Glomerular visceral epithelial cell (primary cell): ENCODE data around the gene TRIAP1.
"Not testable (repeated sequence)": the region's sequence is repeated elsewhere in the genome, so short reads cannot be mapped to it uniquely, and the experiment has no call there.

Source experiments
- DNase-seq: peaks from one replicate; pipeline ENCODE4 v3.0.0-alpha.2; 2016; ENCODE audit errors: extremely low spot score

Gene TRIAP1

GRCh38 chr12:120445911-120446843 is at the start of gene TRIAP1, which contains the start of gene GATC:
Gene TRIAP1 (minus strand): TSS chr12:120446384. CDS start chr12:120446372, 12 bp downstream.
Gene GATC (plus strand): TSS chr12:120446444. CDS start chr12:120446481, 37 bp downstream.
- DNase-seq, result peak; percentile 76

GRCh38 chr12:120495186-120495730 is 49.1 kb upstream of the TRIAP1 start:
- DNase-seq, result no peak

- no peak for DNase-seq
These were observed 44.8 kb upstream of the TRIAP1 start for GRCh38 chr12:120490833-120491512.

GRCh38 chr12:120490325-120490724 is 44.1 kb upstream of the TRIAP1 start:
- no peak for DNase-seq

GRCh38 chr12:120489018-120489417 is 42.8 kb upstream of the TRIAP1 start:
- DNase-seq, result no peak

- DNase-seq, result no peak
These were observed 42.0 kb upstream of the TRIAP1 start for GRCh38 chr12:120488057-120488640.

- not testable (repeated sequence) for DNase-seq
These were observed 41.4 kb upstream of the TRIAP1 start for GRCh38 chr12:120487552-120487951.

GRCh38 chr12:120485961-120486881 is 40.0 kb upstream of the TRIAP1 start:
- DNase-seq, result no peak

GRCh38 chr12:120483621-120484020 is 37.4 kb upstream of the TRIAP1 start:
- no peak for DNase-seq

- DNase-seq, result no peak
These were observed 35.0 kb upstream of the TRIAP1 start for GRCh38 chr12:120481022-120481767.

GRCh38 chr12:120480211-120480610 is 34.0 kb upstream of the TRIAP1 start:
- DNase-seq, result no peak

- DNase-seq, result no peak
These were observed 33.3 kb upstream of the TRIAP1 start for GRCh38 chr12:120479458-120479857.

- DNase-seq, result no peak
These were observed 29.5 kb upstream of the TRIAP1 start for GRCh38 chr12:120475643-120476042.

GRCh38 chr12:120474616-120474960 is 28.4 kb upstream of the TRIAP1 start:
- DNase-seq, result peak; percentile 78

GRCh38 chr12:120473807-120474615 is 27.8 kb upstream of the TRIAP1 start:
- DNase-seq, result no peak

GRCh38 chr12:120472521-120472920 is 26.3 kb upstream of the TRIAP1 start:
- no peak for DNase-seq

GRCh38 chr12:120470150-120470784 is 24.1 kb upstream of the TRIAP1 start:
- DNase-seq, result peak; percentile 7

- DNase-seq, result peak; percentile 96
These were observed 23.4 kb upstream of the TRIAP1 start, which contains the start of gene SRSF9 for GRCh38 chr12:120469450-120470149. Gene SRSF9 (minus strand): TSS chr12:120469748. CDS start chr12:120469609, 139 bp downstream.
